ENCODE measurements around the gene RASGEF1B. TPM values are rescaled to one million over a fixed set of nuclear protein-coding genes. Genes with fewer than 3 reads are reported as not detected.

RASGEF1B gene
- total and polyA plus RNA-seq, 9 of the 15 experiments (the other 6 are each of a cell fraction or from before 2014, with no cell fraction given), result 0.04 to 0.57 (median 0.22) TPM

- TF ChIP-seq WHSC1 (IDR thresholded peaks at IDR 0.05; ENCODE audit: low read length) (no peak), FOXJ3 (CRISPR knock-in tag; IDR thresholded peaks at IDR 0.05) (no peak), NFXL1 (CRISPR knock-in tag; IDR thresholded peaks at IDR 0.05) (no peak), BRF1 (IDR thresholded peaks at IDR 0.05; ENCODE audit: borderline replicate concordance, extremely low read depth, insufficient read length) (no peak), VEZF1 (CRISPR knock-in tag; IDR thresholded peaks at IDR 0.05) (peak; percentile 36; the same call in 1 of the 2 replicates), ETV5 (CRISPR knock-in tag; IDR thresholded peaks at IDR 0.05; ENCODE audit: low read depth) (peak; percentile 46), ATF1 (CRISPR knock-in tag; IDR thresholded peaks at IDR 0.05) (no peak), ATF1 (tag; IDR thresholded peaks at IDR 0.05) (peak; percentile 85), CBFA2T2 (conservative IDR thresholded peaks at IDR 0.05) (peak; percentile 91), ZNF354B (CRISPR knock-in tag; IDR thresholded peaks at IDR 0.05) (no peak), PTBP1 (IDR thresholded peaks at IDR 0.05; ENCODE audit: low read depth, low read length) (no peak), HNRNPK (IDR thresholded peaks at IDR 0.05; ENCODE audit: low read depth, low read length, poor library complexity, severe bottlenecking) (no peak), POLR2B (IDR thresholded peaks at IDR 0.05; ENCODE audit: low read depth, partially characterized antibody) (peak; percentile 73), IRF2 (CRISPR knock-in tag; IDR thresholded peaks at IDR 0.05) (no peak), CBFA2T3 (IDR thresholded peaks at IDR 0.05) (peak; percentile 96), XRCC4 (IDR thresholded peaks at IDR 0.05; ENCODE audit: extremely low read depth, insufficient read depth, insufficient read length) (no peak), MLX (CRISPR knock-in tag; conservative IDR thresholded peaks at IDR 0.05) (no peak), ZNF197 (CRISPR knock-in tag; IDR thresholded peaks at IDR 0.05; ENCODE audit: low read depth) (peak; percentile 29; the same call in 1 of the 2 replicates), ATF7 (IDR thresholded peaks at IDR 0.05) (peak; percentile 94), THRA (IDR thresholded peaks at IDR 0.05) (no peak), ZNF436 (CRISPR knock-in tag; IDR thresholded peaks at IDR 0.05) (no peak), ZNF24 (IDR thresholded peaks at IDR 0.05) (peak; percentile 64; the same call in 1 of the 2 replicates), GTF2A2 (tag; IDR thresholded peaks at IDR 0.05) (no peak), ZNF384 (IDR thresholded peaks at IDR 0.05; ENCODE audit: low read depth, low read length) (no peak), HIVEP1 (CRISPR knock-in tag; IDR thresholded peaks at IDR 0.05) (no peak), KAT8 (IDR thresholded peaks at IDR 0.05; ENCODE audit: low read depth) (no peak), ZNF408 (CRISPR knock-in tag; IDR thresholded peaks at IDR 0.05; ENCODE audit: low read depth) (no peak), BRD4 (IDR thresholded peaks at IDR 0.05) (no peak), NCOA1 (IDR thresholded peaks at IDR 0.05; ENCODE audit: low read depth) (peak; percentile 88; the same call in 1 of the 2 replicates)
These were observed 50.1 kb downstream of the RASGEF1B start (continued) for GRCh38 chr4:81421346-81422218.

Data from K562 (cell line).